PC-9 (cell line): ENCODE results near the gene MED29. TPM values are rescaled to one million over a fixed set of nuclear protein-coding genes. Genes with fewer than 3 reads are reported as not detected.
A peak's percentile ranks its signal among the peaks of the same experiment; 100 is the strongest.

ENCODE experiments used
- Bru-seq: library from RNA; stranded (reverse); fragments of 400-500 nt; gene quantifications from one replicate; lab custom pipeline; 2021; lab: Mats Ljungman, UMichigan
- BruChase-seq, 2 experiments: library from RNA; stranded (reverse); fragments of 400-500 nt; gene quantifications; one replicate each; lab custom pipeline; 2021; lab: Mats Ljungman, UMichigan
- BruUV-seq: library from RNA; stranded (reverse); fragments of 400-500 nt; replicated peaks from 2 replicates; lab custom pipeline; 2021; lab: Mats Ljungman, UMichigan
- CTCF ChIA-PET: fragments of 300-600 bp; sonication (Branson Sonifier 250); formaldehyde crosslinking; loops from one replicate; lab custom pipeline; 2022; ENCODE audit warnings: antibody characterized with exemption; lab: Charles Lee
- POLR2A ChIA-PET: fragments of 300-600 bp; sonication (Branson Sonifier 250); formaldehyde crosslinking; loops from one replicate; lab custom pipeline; 2022; ENCODE audit warnings: antibody characterized with exemption; ENCODE audit not compliant: unreplicated experiment; lab: Charles Lee
- DNase-seq, 2 experiments: peaks; one replicate each; pipeline versions ENCODE4 v3.0.0 to v3.0.0-alpha.2; 2015 to 2022; ENCODE audit warnings: mixed read lengths in 1 of 2
- H2AFZ ChIP-seq: fragments of 200-600 bp; sonication (generic); 2 replicates; pipeline ENCODE4 v1.8.1; 2017; ENCODE audit warnings: antibody characterized with exemption
- H3F3A ChIP-seq: fragments of 200-600 bp; sonication (generic); 2 replicates; pipeline ENCODE4 v1.8.1; 2017; ENCODE audit warnings: antibody characterized with exemption, mild to moderate bottlenecking, low read depth; ENCODE audit not compliant: insufficient read depth
- H3K27ac ChIP-seq: fragments of 200-600 bp; sonication (generic); 2 replicates; pipeline ENCODE4 v1.6.1; 2016; ENCODE audit warnings: mixed run types
- H3K27me3 ChIP-seq: fragments of 200-600 bp; sonication (generic); 2 replicates; pipeline ENCODE4 v1.6.1; 2016; ENCODE audit warnings: low read depth, mixed run types; ENCODE audit not compliant: insufficient read depth
- H3K36me3 ChIP-seq: fragments of 200-600 bp; sonication (generic); 2 replicates; pipeline ENCODE4 v1.6.1; 2016; ENCODE audit warnings: low read depth, mixed run types
- H3K4me1 ChIP-seq: fragments of 200-600 bp; sonication (generic); replicated peaks from 2 replicates; pipeline ENCODE4 v1.6.1; 2016; ENCODE audit warnings: mixed run types; ENCODE audit not compliant: insufficient read depth
- H3K4me2 ChIP-seq: fragments of 200-600 bp; sonication (generic); 2 replicates; pipeline ENCODE4 v1.6.1; 2017; ENCODE audit warnings: mixed run types
- H3K4me3 ChIP-seq: fragments of 200-600 bp; sonication (generic); 2 replicates; pipeline ENCODE4 v1.6.1; 2016; ENCODE audit warnings: mixed run types
- H3K79me2 ChIP-seq: fragments of 200-600 bp; sonication (generic); 2 replicates; pipeline ENCODE4 v1.6.1; 2017; ENCODE audit warnings: low read depth, mixed run types
- H3K9me2 ChIP-seq: fragments of 200-600 bp; sonication (generic); 2 replicates; pipeline ENCODE4 v1.8.1; 2017; ENCODE audit warnings: mild to moderate bottlenecking; ENCODE audit not compliant: insufficient read depth
- H3K9me3 ChIP-seq: fragments of 200-600 bp; sonication (generic); 2 replicates; pipeline ENCODE4 v1.8.1; 2016; ENCODE audit warnings: low read depth; ENCODE audit not compliant: insufficient read depth
- H4K20me1 ChIP-seq: fragments of 200-600 bp; sonication (generic); 2 replicates; pipeline ENCODE4 v1.8.1; 2017; ENCODE audit not compliant: insufficient read depth
- EZH2 ChIP-seq: fragments of 200-600 bp; sonication (generic); IDR thresholded peaks from 2 replicates; pipeline ENCODE4 v1.8.0; 2017; ENCODE audit warnings: antibody characterized with exemption, low read depth
- intact Hi-C: fragments of 100-400 bp; cut with micrococcal nuclease; formaldehyde crosslinking; loops from one replicate; pipeline ENCODE4 v1.10.0; 2022; ENCODE audit not compliant: unreplicated experiment
- long read RNA-seq: library from polyadenylated mRNA; stranded (forward); transcript quantifications from one replicate; pipeline ENCODE4 v2.0.0, GENCODE V29; 2022
- total RNA-seq: library from RNA; stranded (reverse); gene quantifications from 2 replicates; pipeline ENCODE4 v1.2.3, GENCODE V29; 2021
- TF ChIP-seq, protein P1 (sequence below): fragments of 200-600 bp; sonication (generic); conservative IDR thresholded peaks from 2 replicates; pipeline ENCODE4 v1.6.1; 2017; ENCODE audit warnings: mixed run types, antibody characterized with exemption, mild to moderate bottlenecking, moderate library complexity

MED29 gene, protein sequence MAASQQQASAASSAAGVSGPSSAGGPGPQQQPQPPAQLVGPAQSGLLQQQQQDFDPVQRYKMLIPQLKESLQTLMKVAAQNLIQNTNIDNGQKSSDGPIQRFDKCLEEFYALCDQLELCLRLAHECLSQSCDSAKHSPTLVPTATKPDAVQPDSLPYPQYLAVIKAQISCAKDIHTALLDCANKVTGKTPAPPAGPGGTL
- total RNA-seq (18.6 and 30.9 TPM in 2 replicates), Bru-seq, nascent RNA (percentile 71 among the genes with signal in this experiment), BruChase-seq, experiment 1, labeled RNA remaining after a 2-hour chase (percentile 73 among the genes with signal in this experiment), BruChase-seq, experiment 2, labeled RNA remaining after a 6-hour chase (percentile 85 among the genes with signal in this experiment)
- long read RNA-seq, transcript MED29-201 (4 exons, 3,653 nt) = major isoform, 29 of 38 reads
- long read RNA-seq, partial matches to known transcripts = 0 of 38 reads
- long read RNA-seq, other reads (novel, unspliced or antisense) = 9 of 38 reads

DNA sequence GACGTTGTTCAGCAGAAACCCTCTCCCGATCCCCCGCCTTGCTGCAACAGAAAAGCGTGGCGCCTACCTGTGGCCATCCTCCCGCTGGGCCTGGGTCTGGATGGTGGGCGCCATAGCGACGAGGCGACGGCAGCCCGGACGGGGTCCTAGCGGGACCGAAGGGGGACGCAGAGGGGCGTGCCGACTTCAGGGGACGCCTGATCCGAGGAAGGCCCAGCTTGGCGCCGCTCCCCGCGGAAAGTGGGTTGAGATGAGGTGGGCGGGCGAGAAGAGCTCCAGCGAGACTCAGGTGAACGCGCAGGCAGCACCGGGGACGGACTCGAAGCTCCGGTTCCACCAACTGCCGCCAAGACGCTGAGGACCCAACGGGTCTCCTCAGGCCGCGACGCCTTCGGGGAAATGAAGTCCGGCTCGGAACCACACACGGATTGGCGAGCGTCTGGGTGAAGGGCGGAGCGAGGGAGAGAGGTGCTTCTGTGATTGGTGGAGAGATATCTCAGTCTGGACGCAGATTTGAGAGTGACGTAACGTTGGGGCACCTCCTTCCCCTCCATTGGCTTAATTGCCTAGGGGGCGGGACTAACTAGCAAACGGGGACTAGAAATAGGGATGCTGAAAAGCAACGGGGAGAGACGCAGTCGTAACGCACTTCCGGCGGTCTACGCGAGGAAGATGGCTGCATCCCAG lies at the start of gene MED29, which contains the start of gene PAF1:
MED29 (plus strand) TSS at position 628 of the 687 bp plus-strand sequence; CDS start at position 673, 45 bp downstream.
PAF1 (minus strand) TSS at position 356 of the 687 bp plus-strand sequence; CDS start at position 114, 242 bp downstream.
- Histone ChIP-seq H4K20me1 (no peaks in the 10 kb centered on the region), H3K9me2 (no peaks in the 10 kb centered on the region), H3K4me2 (peak within 1 kb of the TSS; percentile 97), H3K27ac (peak within 1 kb of the TSS; percentile 86), H2AFZ (peak within 1 kb of the TSS; percentile 93), H3K79me2 (peaks cover 28% of the 10 kb centered on the region), H3K4me3 (peak within 1 kb of the TSS; percentile 97), H3K4me1 (peaks cover 14% of the 10 kb centered on the region), H3K27me3 (no peaks in the 10 kb centered on the region), H3K9me3 (no peaks in the 10 kb centered on the region), H3F3A (peaks cover 38% of the 10 kb centered on the region), H3K36me3 (no peaks in the 10 kb centered on the region)
- POLR2A ChIA-PET = interaction anchor here (0.5 to 1.8 kb wide), 8 partner anchors 12 to 988 kb away, joined by 3 to 18 read pairs (median 4); partner anchors contain the start of genes FAM98C, MAP3K10, PLEKHG2 and RPS16
- intact Hi-C loops = loop anchor here (1.0 to 5.0 kb wide), 2 partner anchors 22 to 56 kb away; partner anchors contain the start of gene SUPT5H
- TF ChIP-seq, protein P1, sequence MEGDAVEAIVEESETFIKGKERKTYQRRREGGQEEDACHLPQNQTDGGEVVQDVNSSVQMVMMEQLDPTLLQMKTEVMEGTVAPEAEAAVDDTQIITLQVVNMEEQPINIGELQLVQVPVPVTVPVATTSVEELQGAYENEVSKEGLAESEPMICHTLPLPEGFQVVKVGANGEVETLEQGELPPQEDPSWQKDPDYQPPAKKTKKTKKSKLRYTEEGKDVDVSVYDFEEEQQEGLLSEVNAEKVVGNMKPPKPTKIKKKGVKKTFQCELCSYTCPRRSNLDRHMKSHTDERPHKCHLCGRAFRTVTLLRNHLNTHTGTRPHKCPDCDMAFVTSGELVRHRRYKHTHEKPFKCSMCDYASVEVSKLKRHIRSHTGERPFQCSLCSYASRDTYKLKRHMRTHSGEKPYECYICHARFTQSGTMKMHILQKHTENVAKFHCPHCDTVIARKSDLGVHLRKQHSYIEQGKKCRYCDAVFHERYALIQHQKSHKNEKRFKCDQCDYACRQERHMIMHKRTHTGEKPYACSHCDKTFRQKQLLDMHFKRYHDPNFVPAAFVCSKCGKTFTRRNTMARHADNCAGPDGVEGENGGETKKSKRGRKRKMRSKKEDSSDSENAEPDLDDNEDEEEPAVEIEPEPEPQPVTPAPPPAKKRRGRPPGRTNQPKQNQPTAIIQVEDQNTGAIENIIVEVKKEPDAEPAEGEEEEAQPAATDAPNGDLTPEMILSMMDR = no peak; the same call in 1 of the 2 replicates
- no peak for TF ChIP-seq EZH2
- BruUV-seq = no TSS peak
- peak; percentile 96 to 98 for DNase-seq
- CTCF ChIA-PET = interaction anchor here (0.6 to 1.0 kb wide), 2 partner anchors 37 to 45 kb away, joined by 4 to 5 read pairs; partner anchors contain the start of gene RPS16

DNA sequence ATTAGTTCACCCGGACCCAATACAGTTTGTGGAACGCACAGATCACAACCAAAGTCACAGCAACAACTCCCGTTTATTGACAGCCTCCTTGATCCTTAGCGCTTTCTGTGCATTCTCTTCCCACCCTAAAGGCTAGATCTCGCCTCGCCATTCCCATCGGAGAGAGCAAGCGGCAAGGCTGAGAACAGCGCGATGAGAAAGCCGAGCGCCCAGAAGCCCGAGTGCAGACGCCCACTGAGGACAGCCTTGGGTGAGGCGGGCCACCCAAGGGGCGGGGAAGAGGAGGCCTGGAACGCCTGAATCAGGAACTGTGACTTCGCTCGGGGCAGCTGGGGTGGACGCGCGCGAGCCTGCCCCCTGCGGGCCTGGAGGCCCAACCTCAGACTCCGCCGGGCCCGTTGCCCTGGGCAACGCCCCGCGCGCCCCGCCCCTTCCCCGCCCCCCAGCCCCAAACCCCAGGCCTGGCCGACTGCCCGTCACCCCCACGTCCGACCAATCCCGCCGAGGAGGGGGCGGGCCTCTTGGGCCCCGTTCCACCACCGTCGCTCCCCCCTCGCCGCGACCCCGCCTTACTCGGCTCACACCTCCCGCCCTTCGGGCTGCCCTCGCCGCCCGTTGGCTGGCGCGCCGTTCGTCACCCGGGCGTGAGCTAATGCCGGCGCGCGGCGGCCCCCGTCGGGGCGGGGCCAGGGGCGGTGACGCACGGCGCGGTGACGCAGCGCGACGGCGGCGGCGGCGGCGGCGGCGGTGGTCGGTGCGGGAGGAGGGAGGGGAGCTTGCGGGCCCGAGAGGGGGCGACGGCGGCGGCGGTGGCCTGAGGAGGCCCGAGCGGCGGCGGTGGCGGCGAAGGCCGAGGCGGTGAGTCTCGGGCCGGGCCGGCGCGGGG lies 49.2 kb upstream of the MED29 start, which contains the start of gene SAMD4B:
SAMD4B (plus strand) TSS at position 703 of the 886 bp plus-strand sequence. CDS start 14,473 bp downstream, outside the sequence.
- Histone ChIP-seq H3K9me2 (no peaks in the 10 kb centered on the region), H3K4me3 (peak within 1 kb of the TSS; percentile 89), H3K4me2 (peak within 1 kb of the TSS; percentile 90), H3F3A (peaks cover 10% of the 10 kb centered on the region; the same call in 1 of the 2 replicates), H3K27ac (peak within 1 kb of the TSS; percentile 34), H3K36me3 (0 out of 2 replicates have a peak, but pooled peaks cover 10% of the 10 kb centered on the region), H3K27me3 (no peaks in the 10 kb centered on the region), H3K9me3 (no peaks in the 10 kb centered on the region), H2AFZ (peak within 1 kb of the TSS; percentile 98), H3K79me2 (peaks cover 54% of the 10 kb centered on the region), H3K4me1 (peaks cover 16% of the 10 kb centered on the region), H4K20me1 (peaks cover 18% of the 10 kb centered on the region)
- ChIA-PET CTCF (interaction anchor here (0.6 to 1.0 kb wide), 8 partner anchors 11 to 1050 kb away, joined by 3 to 15 read pairs (median 6); partner anchors contain the start of genes GGN and TIMM50), POLR2A (interaction anchor here (0.6 to 1.1 kb wide), 5 partner anchors 44 to 481 kb away, joined by 4 to 19 read pairs (median 6); partner anchors contain the start of gene RPS16)
- TF ChIP-seq, protein P1 = peak; percentile 65
- no peak for TF ChIP-seq EZH2
- peak; percentile 87 to 99 for DNase-seq
- intact Hi-C loops = loop anchor here (1.0 to 5.0 kb wide), 4 partner anchors 70 to 380 kb away; partner anchors contain the start of genes FBXO27 and PLEKHG2
- TSS peak; percentile 91 for BruUV-seq
